ENCODE measurements around the gene VAT1L. TPM values are rescaled to one million over a fixed set of nuclear protein-coding genes. Genes with fewer than 3 reads are reported as not detected.

VAT1L gene
- total RNA-seq, 1 experiment from 2014 or later = 33.8 TPM

DNA sequence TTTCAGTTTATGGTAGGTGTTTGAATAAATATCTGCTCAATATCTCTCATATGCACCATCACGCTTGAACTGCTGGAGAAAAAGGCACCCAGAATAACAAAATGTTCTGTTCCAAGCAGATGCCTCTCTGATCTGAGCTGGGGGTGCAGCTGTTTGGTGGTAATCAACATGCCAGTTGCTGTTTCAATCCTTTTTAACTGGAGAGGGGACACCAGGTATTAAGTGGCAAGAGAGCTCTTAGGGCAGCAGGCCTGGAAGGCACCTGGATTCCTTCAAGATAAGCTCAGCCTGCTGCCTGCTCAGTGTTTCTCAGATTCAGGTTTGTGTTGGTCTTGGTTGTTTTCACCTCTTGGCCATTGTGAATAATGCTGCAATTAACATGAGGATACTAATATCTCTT, 27.2 kb upstream of the VAT1L start:
- Mint-ChIP-seq H3K27ac (no peak overlapping the region), H3K4me3 (no peak overlapping the region), H3K9me3 (no peaks in the 10 kb centered on the region; a peak in 1 of 5 replicates), H3K4me1 (peaks cover 0 to 2% of the 10 kb centered on the region in 2 experiments; a peak in 1 of 4 replicates), H3K36me3 (ENCODE audit: insufficient read depth in 1 of 3, low read depth in 3 of 3) (no peaks in the 10 kb centered on the region), H3K27me3 (ENCODE audit: low read depth) (peaks cover 2% of the 10 kb centered on the region)
- H3K79me1 ChIP-seq (ENCODE audit: insufficient read depth, low read depth, low read length, poor library complexity, severe bottlenecking) = no peaks in the 10 kb centered on the region
- H4K20me1 ChIP-seq (ENCODE audit: control insufficient read depth, insufficient read depth, insufficient read length) = no peaks in the 10 kb centered on the region
- no peak overlapping the region for H3K4me2 ChIP-seq (ENCODE audit: insufficient read depth, insufficient read length, low read length)
- no peak overlapping the region for H4K5ac ChIP-seq (ENCODE audit: insufficient read length, low read depth, low read length)
- no peak overlapping the region for H3K9ac ChIP-seq (ENCODE audit: extremely low read depth, insufficient read length, low read length)
- DNase-seq = no peak
- no peak overlapping the region for H3K27ac ChIP-seq (ENCODE audit: insufficient read length, low read depth, low read length)
- no peak overlapping the region for H2AFZ ChIP-seq (ENCODE audit: low read length)
- H3K79me2 ChIP-seq (ENCODE audit: insufficient read depth, low read length) = no peaks in the 10 kb centered on the region
- no peak overlapping the region for H3K4ac ChIP-seq (ENCODE audit: low read depth, low read length)
- no peak overlapping the region for H4K8ac ChIP-seq (replicated peaks; ENCODE audit: insufficient read length, low read depth, low read length)
- no peak overlapping the region for H2BK5ac ChIP-seq (ENCODE audit: insufficient read length, low read length)
- no peaks in the 10 kb centered on the region for H3K9me3 ChIP-seq (ENCODE audit: control insufficient read depth, low read depth, low read length)
- H3K27me3 ChIP-seq (ENCODE audit: insufficient read depth, low read length) = no peaks in the 10 kb centered on the region
- no peak overlapping the region for H3K56ac ChIP-seq (ENCODE audit: insufficient read length, low read depth, low read length)
- H3K18ac ChIP-seq (ENCODE audit: insufficient read length, low read depth, low read length) = no peak overlapping the region
- H2AK5ac ChIP-seq (ENCODE audit: insufficient read length, low read length) = no peak overlapping the region
- no peak for TF ChIP-seq CTCF (conservative IDR thresholded peaks at IDR 0.05)
- H3K23me2 ChIP-seq (ENCODE audit: insufficient read length, low read depth, low read length, poor library complexity, severe bottlenecking) = no peaks in the 10 kb centered on the region
- WGBS (ENCODE audit: extremely low coverage, insufficient read length, low lambda C conversion rate) = no CpG with 5 or more reads among the region's 1 CpG
- H2BK120ac ChIP-seq (ENCODE audit: low read depth, low read length, poor library complexity, severe bottlenecking) = no peak overlapping the region
- H2BK15ac ChIP-seq (ENCODE audit: low read depth, low read length) = no peak overlapping the region
- H2BK20ac ChIP-seq (ENCODE audit: low read depth, low read length, poor library complexity, severe bottlenecking) = no peak overlapping the region
- no peak overlapping the region for H3T11ph ChIP-seq (ENCODE audit: low read length)
- no peak overlapping the region for H3K14ac ChIP-seq (ENCODE audit: insufficient read depth, low read length)
- no peaks in the 10 kb centered on the region for H3K4me1 ChIP-seq (ENCODE audit: insufficient read depth, low read length)
- no peak overlapping the region for H3K23ac ChIP-seq (ENCODE audit: insufficient read length, low read depth, low read length)
- H4K91ac ChIP-seq (ENCODE audit: insufficient read length, low read depth, low read length) = no peak overlapping the region
- H2BK12ac ChIP-seq (ENCODE audit: insufficient read length, low read depth, low read length) = no peak overlapping the region

Data from H9 (cell line).